ENCODE results near the gene MPV17.
"Not testable (repeated sequence)": the region's sequence is repeated elsewhere in the genome, so short reads cannot be mapped to it uniquely, and the experiment has no call there.

MPV17 gene

GRCh38 chr2:27306573-27307286 lies 16.2 kb downstream of the MPV17 start:
- H3K4me3 ChIP-seq (ENCODE audit: low read depth, low read length) = no peak overlapping the region
- no peak for DNase-seq (ENCODE audit: low read depth)
- TF ChIP-seq, protein P1, sequence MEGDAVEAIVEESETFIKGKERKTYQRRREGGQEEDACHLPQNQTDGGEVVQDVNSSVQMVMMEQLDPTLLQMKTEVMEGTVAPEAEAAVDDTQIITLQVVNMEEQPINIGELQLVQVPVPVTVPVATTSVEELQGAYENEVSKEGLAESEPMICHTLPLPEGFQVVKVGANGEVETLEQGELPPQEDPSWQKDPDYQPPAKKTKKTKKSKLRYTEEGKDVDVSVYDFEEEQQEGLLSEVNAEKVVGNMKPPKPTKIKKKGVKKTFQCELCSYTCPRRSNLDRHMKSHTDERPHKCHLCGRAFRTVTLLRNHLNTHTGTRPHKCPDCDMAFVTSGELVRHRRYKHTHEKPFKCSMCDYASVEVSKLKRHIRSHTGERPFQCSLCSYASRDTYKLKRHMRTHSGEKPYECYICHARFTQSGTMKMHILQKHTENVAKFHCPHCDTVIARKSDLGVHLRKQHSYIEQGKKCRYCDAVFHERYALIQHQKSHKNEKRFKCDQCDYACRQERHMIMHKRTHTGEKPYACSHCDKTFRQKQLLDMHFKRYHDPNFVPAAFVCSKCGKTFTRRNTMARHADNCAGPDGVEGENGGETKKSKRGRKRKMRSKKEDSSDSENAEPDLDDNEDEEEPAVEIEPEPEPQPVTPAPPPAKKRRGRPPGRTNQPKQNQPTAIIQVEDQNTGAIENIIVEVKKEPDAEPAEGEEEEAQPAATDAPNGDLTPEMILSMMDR (IDR thresholded peaks at IDR 0.05; ENCODE audit: low read depth, low read length, missing control alignments) = no peak

GRCh38 chr2:27306136-27306535 lies 16.8 kb downstream of the MPV17 start:
- no peak overlapping the region for H3K4me3 ChIP-seq (ENCODE audit: low read depth, low read length)
- DNase-seq (ENCODE audit: low read depth) = no peak

GRCh38 chr2:27305516-27305915 lies 17.4 kb downstream of the MPV17 start:
- TF ChIP-seq, protein P1 (IDR thresholded peaks at IDR 0.05; ENCODE audit: low read depth, low read length, missing control alignments) = no peak
- no peak overlapping the region for H3K4me3 ChIP-seq (ENCODE audit: low read depth, low read length)
- DNase-seq (ENCODE audit: low read depth) = no peak

More at GRCh38 chr2:27306136-27306535, 16.8 kb downstream of the MPV17 start:
- TF ChIP-seq, protein P1 (IDR thresholded peaks at IDR 0.05; ENCODE audit: low read depth, low read length, missing control alignments) = no peak

GRCh38 chr2:27304488-27305240 lies 18.2 kb downstream of the MPV17 start:
- DNase-seq (ENCODE audit: low read depth) = no peak
- TF ChIP-seq, protein P1 (IDR thresholded peaks at IDR 0.05; ENCODE audit: low read depth, low read length, missing control alignments) = no peak

DNA sequence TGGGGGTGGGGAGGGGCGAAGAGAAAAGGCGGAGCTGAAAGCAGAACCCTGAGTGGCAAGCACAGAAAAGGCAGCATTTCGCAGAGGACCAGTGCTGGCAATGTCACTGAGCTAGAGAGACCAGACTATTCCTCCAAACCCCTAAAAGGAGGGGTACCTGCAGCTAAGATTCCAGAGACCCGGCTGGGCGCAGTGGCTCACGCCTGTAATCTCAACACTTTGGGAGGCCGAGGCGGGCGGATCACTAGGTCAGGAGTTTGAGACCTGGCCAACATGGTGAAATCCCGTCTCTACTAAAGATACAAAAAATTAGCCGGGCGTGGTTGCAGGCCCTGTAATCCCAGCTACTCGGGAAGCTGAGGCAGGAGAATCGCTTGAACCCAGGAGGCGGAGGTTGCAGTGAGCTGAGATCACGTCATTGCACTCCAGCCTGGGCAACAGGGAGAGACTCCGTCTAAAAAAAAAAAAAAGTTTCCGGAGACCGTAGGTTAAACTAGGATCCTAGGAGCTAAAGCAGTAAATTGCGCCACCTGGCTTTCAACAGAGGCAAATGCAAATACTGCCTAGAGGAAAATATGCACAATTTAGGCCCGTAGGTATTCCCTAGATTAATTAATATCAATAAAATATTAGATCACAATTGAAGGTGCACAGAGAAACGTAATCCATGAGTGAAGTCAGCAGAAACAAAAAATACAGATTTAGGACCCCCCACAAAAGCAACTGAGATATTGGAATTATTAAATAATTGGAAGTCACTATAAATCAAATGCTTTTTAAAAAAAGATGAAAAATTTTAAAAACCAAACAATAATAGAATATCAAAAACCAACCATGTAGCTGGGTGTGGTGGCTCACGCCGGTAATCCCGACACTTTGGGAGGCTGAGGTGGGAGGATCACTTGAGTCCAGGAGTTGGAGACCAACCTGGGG lies 19.5 kb downstream of the MPV17 start:
- TF ChIP-seq, protein P1 (IDR thresholded peaks at IDR 0.05; ENCODE audit: low read depth, low read length, missing control alignments) = peak; percentile 68
- peak overlapping the region; percentile 49 for H3K4me3 ChIP-seq (ENCODE audit: low read depth, low read length)

More at GRCh38 chr2:27304488-27305240, 18.2 kb downstream of the MPV17 start:
- H3K4me3 ChIP-seq (ENCODE audit: low read depth, low read length) = no peak overlapping the region

DNA sequence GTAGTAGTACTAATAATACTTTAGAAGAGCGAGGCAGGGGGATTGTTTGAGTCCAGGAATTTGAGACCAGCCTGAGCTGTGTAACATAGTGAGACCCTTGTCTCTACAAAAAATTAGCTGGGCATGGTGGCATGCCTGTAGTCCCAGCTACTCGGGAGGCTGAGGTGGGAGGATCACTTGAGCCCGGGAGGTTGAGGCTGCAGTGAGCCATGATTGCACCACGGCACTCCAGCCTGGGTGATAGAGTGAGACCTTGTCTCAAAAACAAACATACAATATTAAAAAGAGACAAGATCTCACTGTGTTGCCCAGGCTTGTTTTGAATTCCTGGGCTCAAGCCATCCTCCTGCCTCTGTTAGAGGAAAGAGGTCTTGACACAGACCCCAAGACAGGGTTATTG lies 22.3 kb downstream of the MPV17 start:
- H3K4me3 ChIP-seq (ENCODE audit: low read depth, low read length); DNase-seq (ENCODE audit: low read depth): not testable (repeated sequence)

More for the DNA sequence above, 19.5 kb downstream of the MPV17 start:
- DNase-seq (ENCODE audit: low read depth) = no peak

Data from GM12864 (cell line).